DND-41 (cell line): ENCODE results near the gene ITGA1.

Source experiments
- ATAC-seq: fragments of 200-7000 bp; cut with Tn5 transposase; 3 replicates; pipeline ENCODE4 v1.9.1; 2021; ENCODE audit warnings: low read depth; ENCODE audit not compliant: insufficient read depth
- DNase-seq: peaks from one replicate; pipeline ENCODE4 v3.0.0-alpha.2; 2020
- H2AFZ ChIP-seq: 2 replicates; pipeline ENCODE4 v1.6.0; 2012; ENCODE audit warnings: low read depth, low read length
- H3K27ac ChIP-seq: 2 replicates; pipeline ENCODE4 v1.5.1; 2012; ENCODE audit warnings: low read length, inconsistent platforms
- H3K27me3 ChIP-seq: fragments of 200-600 bp; sonication (generic); 2 replicates; pipeline ENCODE4 v1.6.0; 2012; ENCODE audit warnings: low read length, mild to moderate bottlenecking, inconsistent platforms; ENCODE audit not compliant: insufficient read depth, poor library complexity
- H3K36me3 ChIP-seq: 2 replicates; pipeline ENCODE4 v1.5.1; 2012; ENCODE audit warnings: low read length, inconsistent platforms; ENCODE audit not compliant: insufficient read depth
- H3K4me1 ChIP-seq: 2 replicates; pipeline ENCODE4 v1.5.1; 2012; ENCODE audit warnings: mild to moderate bottlenecking, low read length; ENCODE audit not compliant: insufficient read depth
- H3K4me2 ChIP-seq: 2 replicates; pipeline ENCODE4 v1.6.0; 2012; ENCODE audit warnings: mild to moderate bottlenecking, moderate library complexity, low read length, inconsistent platforms; ENCODE audit not compliant: insufficient read depth
- H3K4me3 ChIP-seq, 2 experiments: fragments of 200-600 bp in 1 of 2; shearing (Covaris generic) in 1 of 2; 2 replicates each; pipeline ENCODE4 v1.5.1; 2012 to 2016; ENCODE audit warnings: inconsistent platforms in 2 of 2, low read length in 2 of 2, mild to moderate bottlenecking in 2 of 2, low read depth in 1 of 2, moderate library complexity in 1 of 2
- H3K79me2 ChIP-seq: 2 replicates; pipeline ENCODE4 v1.6.0; 2012; ENCODE audit warnings: low read length, inconsistent platforms; ENCODE audit not compliant: insufficient read depth
- H3K9ac ChIP-seq: 2 replicates; pipeline ENCODE4 v1.6.0; 2012; ENCODE audit warnings: low read depth, mild to moderate bottlenecking, inconsistent platforms, low read length, moderate library complexity
- H3K9me3 ChIP-seq: 2 replicates; pipeline ENCODE4 v1.5.1; 2012; ENCODE audit warnings: low read length, moderate library complexity, mild to moderate bottlenecking, inconsistent platforms; ENCODE audit not compliant: insufficient read depth, severe bottlenecking
- H4K20me1 ChIP-seq: 2 replicates; pipeline ENCODE4 v1.6.0; 2012; ENCODE audit warnings: low read length; ENCODE audit not compliant: insufficient read depth
- CTCF ChIP-seq: IDR thresholded peaks from 2 replicates; pipeline ENCODE4 v1.5.1; 2012; ENCODE audit warnings: borderline replicate concordance, low read length, moderate library complexity, mild to moderate bottlenecking; ENCODE audit not compliant: poor library complexity, severe bottlenecking; ENCODE audit errors: extremely low read depth
- EZH2 ChIP-seq: IDR thresholded peaks from 3 replicates; pipeline ENCODE4 v1.6.1; 2012; ENCODE audit warnings: borderline replicate concordance, low read depth, mild to moderate bottlenecking, moderate library complexity, low read length, inconsistent platforms; ENCODE audit not compliant: severe bottlenecking

ITGA1 gene

GRCh38 chr5:52875827-52876226 lies 88.1 kb downstream of the ITGA1 start:
- DNase-seq: no peak
- H3K9me3 ChIP-seq: no peaks in the 10 kb centered on the region
- ATAC-seq: no peak
- no peak overlapping the region for H3K9ac ChIP-seq
- no peaks in the 10 kb centered on the region; the same call in 1 of the 2 replicates for H3K36me3 ChIP-seq
- H3K4me1 ChIP-seq: no peaks in the 10 kb centered on the region
- H4K20me1 ChIP-seq: no peaks in the 10 kb centered on the region
- H2AFZ ChIP-seq: no peak overlapping the region
- no peak overlapping the region for H3K27ac ChIP-seq
- TF ChIP-seq EZH2: no peak
- TF ChIP-seq CTCF: no peak
- H3K79me2 ChIP-seq: no peaks in the 10 kb centered on the region
- no peak overlapping the region for H3K4me3 ChIP-seq
- no peak overlapping the region for H3K4me2 ChIP-seq
- no peaks in the 10 kb centered on the region for H3K27me3 ChIP-seq

- H3K4me3 ChIP-seq: no peak overlapping the region
- no peak overlapping the region for H3K4me2 ChIP-seq
- ATAC-seq (no peak), DNase-seq (no peak)
- H2AFZ ChIP-seq: no peak overlapping the region
- H3K4me1 ChIP-seq: no peaks in the 10 kb centered on the region
- no peaks in the 10 kb centered on the region for H4K20me1 ChIP-seq
- TF ChIP-seq CTCF: no peak
- TF ChIP-seq EZH2: no peak
- H3K36me3 ChIP-seq: peaks cover 6% of the 10 kb centered on the region; the same call in 1 of the 2 replicates
- H3K27me3 ChIP-seq: no peaks in the 10 kb centered on the region
- H3K9me3 ChIP-seq: no peaks in the 10 kb centered on the region
- H3K79me2 ChIP-seq: no peaks in the 10 kb centered on the region
- no peak overlapping the region for H3K9ac ChIP-seq
- no peak overlapping the region for H3K27ac ChIP-seq
These were observed 88.7 kb downstream of the ITGA1 start for GRCh38 chr5:52876456-52876855.

- Histone ChIP-seq H3K27ac (no peak overlapping the region), H4K20me1 (no peaks in the 10 kb centered on the region), H3K9me3 (no peaks in the 10 kb centered on the region), H3K79me2 (no peaks in the 10 kb centered on the region), H3K9ac (no peak overlapping the region), H2AFZ (no peak overlapping the region), H3K4me1 (no peaks in the 10 kb centered on the region), H3K36me3 (peaks cover 10% of the 10 kb centered on the region; the same call in 1 of the 2 replicates), H3K27me3 (no peaks in the 10 kb centered on the region), H3K4me2 (no peak overlapping the region), H3K4me3 (no peak overlapping the region)
- DNase-seq (no peak), ATAC-seq (no peak)
- no peak for TF ChIP-seq CTCF
- no peak for TF ChIP-seq EZH2
These were observed 90.9 kb downstream of the ITGA1 start for GRCh38 chr5:52878656-52879055.

- TF ChIP-seq EZH2 (no peak), CTCF (no peak)
- H3K36me3 ChIP-seq: peaks cover 10% of the 10 kb centered on the region; the same call in 1 of the 2 replicates
- H3K4me2 ChIP-seq: no peak overlapping the region
- H3K4me1 ChIP-seq: no peaks in the 10 kb centered on the region
- H3K4me3 ChIP-seq: no peak overlapping the region
- ATAC-seq (no peak), DNase-seq (no peak)
- H2AFZ ChIP-seq: no peak overlapping the region
- H3K27me3 ChIP-seq: no peaks in the 10 kb centered on the region
- H3K27ac ChIP-seq: no peak overlapping the region
- no peaks in the 10 kb centered on the region for H4K20me1 ChIP-seq
- no peak overlapping the region for H3K9ac ChIP-seq
- H3K79me2 ChIP-seq: no peaks in the 10 kb centered on the region
- H3K9me3 ChIP-seq: no peaks in the 10 kb centered on the region
These were observed 92.8 kb downstream of the ITGA1 start for GRCh38 chr5:52880541-52880940.
